ENCODE measurements around the gene ZKSCAN5.
"Not testable (repeated sequence)": the region's sequence is repeated elsewhere in the genome, so short reads cannot be mapped to it uniquely, and the experiment has no call there.

ZKSCAN5 gene

GRCh38 chr7:99498546-99498944 lies 5.9 kb upstream of the ZKSCAN5 start:
- no peak for DNase-seq

- no peak for DNase-seq
These were observed 5.1 kb upstream of the ZKSCAN5 start for GRCh38 chr7:99499371-99499720.

- DNase-seq: peak; percentile 80
These were observed 4.5 kb upstream of the ZKSCAN5 start, which contains the start of gene ZNF394 for GRCh38 chr7:99499721-99500636. Gene ZNF394 (minus strand): TSS chr7:99500281. CDS start chr7:99500093, 188 bp downstream.

GRCh38 chr7:99500637-99501009 lies 3.8 kb upstream of the ZKSCAN5 start:
- DNase-seq: no peak

GRCh38 chr7:99501236-99501635 lies 3.2 kb upstream of the ZKSCAN5 start:
- not testable (repeated sequence) for DNase-seq

GRCh38 chr7:99504281-99504602 lies 220 bp upstream of the ZKSCAN5 start:
- no peak for DNase-seq

GRCh38 chr7:99505324-99505662 lies 831 bp downstream of the ZKSCAN5 start:
- DNase-seq: no peak

GRCh38 chr7:99514050-99514449 lies 9.6 kb downstream of the ZKSCAN5 start:
- no peak for DNase-seq

GRCh38 chr7:99521399-99521798 lies 16.9 kb downstream of the ZKSCAN5 start:
- DNase-seq: no peak

GRCh38 chr7:99525713-99526440 lies 21.4 kb downstream of the ZKSCAN5 start:
- DNase-seq: no peak

GRCh38 chr7:99531354-99531765 lies 26.9 kb downstream of the ZKSCAN5 start:
- DNase-seq: no peak

GRCh38 chr7:99535667-99536066 lies 31.2 kb downstream of the ZKSCAN5 start:
- DNase-seq: no peak

GRCh38 chr7:99539213-99539811 lies 34.9 kb downstream of the ZKSCAN5 start:
- DNase-seq: no peak

GRCh38 chr7:99540542-99540941 lies 36.1 kb downstream of the ZKSCAN5 start:
- no peak for DNase-seq

- no peak for DNase-seq
These were observed 36.8 kb downstream of the ZKSCAN5 start for GRCh38 chr7:99541212-99541611.

GRCh38 chr7:99543081-99543671 lies 38.7 kb downstream of the ZKSCAN5 start:
- no peak for DNase-seq

- no peak for DNase-seq
These were observed 39.5 kb downstream of the ZKSCAN5 start for GRCh38 chr7:99543916-99544315.

GRCh38 chr7:99545308-99545707 lies 40.8 kb downstream of the ZKSCAN5 start:
- not testable (repeated sequence) for DNase-seq

GRCh38 chr7:99549545-99549944 lies 45.1 kb downstream of the ZKSCAN5 start:
- not testable (repeated sequence) for DNase-seq

GRCh38 chr7:99551334-99551733 lies 46.9 kb downstream of the ZKSCAN5 start:
- DNase-seq: no peak

- peak; percentile 75 for DNase-seq
These were observed 47.5 kb downstream of the ZKSCAN5 start, which contains the start of gene FAM200A for GRCh38 chr7:99551767-99552463. Gene FAM200A (minus strand): TSS chr7:99552114. CDS start chr7:99548407, 3,707 bp downstream.

- no peak for DNase-seq
These were observed 48.6 kb downstream of the ZKSCAN5 start for GRCh38 chr7:99553039-99553438.

GRCh38 chr7:99554939-99555338 lies 50.5 kb downstream of the ZKSCAN5 start:
- DNase-seq: no peak

Measured in effector CD8-positive, alpha-beta T cell (primary cell).